Lung (tissue), 12 donors: ENCODE results near the gene PCDHGA5. TPM values are rescaled to one million over a fixed set of nuclear protein-coding genes. Genes with fewer than 3 reads are reported as not detected.

Experiments used
- ATAC-seq: fragments of 200-7000 bp; cut with Tn5 transposase; one replicate; pipeline ENCODE4 v1.9.1; 2020; ENCODE audit warnings: moderate number of reproducible peaks; ENCODE audit not compliant: insufficient read depth, low FRiP score
- DNase-seq, 3 donors: peaks; one replicate each; pipeline ENCODE4 v3.0.0-alpha.2; 2013 to 2017
- H3K27ac ChIP-seq, 2 donors: one replicate each; pipeline ENCODE4 v1.5.1; 2013; ENCODE audit warnings: mild to moderate bottlenecking in 2 of 2, moderate library complexity in 2 of 2, control low read depth in 1 of 2, inconsistent platforms in 1 of 2, low read depth in 1 of 2, low read length in 1 of 2
- H3K27me3 ChIP-seq, 3 donors: one replicate each; pipeline ENCODE4 v1.5.1; 2013; ENCODE audit warnings: low read length in 2 of 3; ENCODE audit not compliant: control insufficient read depth in 3 of 3, insufficient read depth in 3 of 3
- H3K36me3 ChIP-seq, 4 donors: one replicate each; pipeline ENCODE4 v1.5.1; 2013; ENCODE audit warnings: low read length in 4 of 4, mild to moderate bottlenecking in 1 of 4, moderate library complexity in 1 of 4; ENCODE audit not compliant: control insufficient read depth in 4 of 4, insufficient read depth in 4 of 4
- H3K4me1 ChIP-seq, 5 donors: one replicate each; pipeline ENCODE4 v1.5.1; 2013; ENCODE audit warnings: low read length in 5 of 5, mild to moderate bottlenecking in 2 of 5, moderate library complexity in 1 of 5; ENCODE audit not compliant: control insufficient read depth in 5 of 5, insufficient read depth in 5 of 5
- H3K4me3 ChIP-seq: one replicate; pipeline ENCODE4 v1.5.1; 2013; ENCODE audit warnings: mild to moderate bottlenecking, control low read depth, moderate library complexity
- H3K9ac ChIP-seq, 2 donors: one replicate each; pipeline ENCODE4 v1.5.1; 2013; ENCODE audit warnings: low read length in 2 of 2, control low read depth in 1 of 2; ENCODE audit not compliant: insufficient read depth in 1 of 2
- H3K9me3 ChIP-seq, 4 donors: one replicate each; pipeline ENCODE4 v1.5.1; 2013; ENCODE audit warnings: low read length in 3 of 4, mild to moderate bottlenecking in 1 of 4, moderate library complexity in 1 of 4; ENCODE audit not compliant: control insufficient read depth in 4 of 4, insufficient read depth in 3 of 4
- CTCF ChIP-seq: IDR thresholded peaks from 2 replicates; pipeline ENCODE4 v1.5.1; 2012; ENCODE audit warnings: mild to moderate bottlenecking; ENCODE audit errors: control extremely low read depth, extremely low read depth
- WGBS, 2 donors: extraction: QIAGEN DNeasy Blood & Tissue Kit; methylation state at CpG; one replicate each; pipeline ENCODE4 v1.1.7; 2013; 5-methylcytosine and 5-hydroxymethylcytosine counted together
- polyA plus RNA-seq, 2 donors: library from polyadenylated mRNA; stranded (reverse); fragments of 200-250 nt; gene quantifications; one replicate each; pipeline ENCODE4 v1.2.1, GENCODE V29; 2013
- total RNA-seq, 2 donors: library from RNA; depleted of rRNA in 1 of 2; stranded (reverse); fragments of >200 nt in 1 of 2; gene quantifications; one replicate each; pipeline ENCODE4 v1.2.1, GENCODE V29; 2014 to 2021
- donor health status: control.
- donor health status: control.
- donor health status: Bipolar disorder and iron deficiency.
- donor health status: healthy.
- donor health status: DM: yes; HTN: yes; CAD: no.

The PCDHGA5 gene
- total and polyA plus RNA-seq, 4 donors, result 0.31 to 9.3 (median 1.6) TPM

- Histone ChIP-seq H3K9me3 (peaks cover 3 to 40% (median 24%) of the 10 kb centered on the region in 4 donors), H3K9ac (no peak overlapping the region), H3K27me3 (no peaks in the 10 kb centered on the region), H3K36me3 (peaks cover 0 to 5% (median 0%) of the 10 kb centered on the region in 4 donors), H3K4me3 (no peak overlapping the region), H3K27ac (no peak overlapping the region), H3K4me1 (peaks cover 0 to 3% (median 0%) of the 10 kb centered on the region in 5 donors)
- DNase-seq, result no peak
- no peak for ATAC-seq
- 23 to 30% methylated on average over 15 of the region's 15 CpGs for WGBS, 2 donors
- TF ChIP-seq CTCF, result no peak
Measured at GRCh38 chr5:141398608-141399007, 34.6 kb downstream of the PCDHGA5 start.

DNA sequence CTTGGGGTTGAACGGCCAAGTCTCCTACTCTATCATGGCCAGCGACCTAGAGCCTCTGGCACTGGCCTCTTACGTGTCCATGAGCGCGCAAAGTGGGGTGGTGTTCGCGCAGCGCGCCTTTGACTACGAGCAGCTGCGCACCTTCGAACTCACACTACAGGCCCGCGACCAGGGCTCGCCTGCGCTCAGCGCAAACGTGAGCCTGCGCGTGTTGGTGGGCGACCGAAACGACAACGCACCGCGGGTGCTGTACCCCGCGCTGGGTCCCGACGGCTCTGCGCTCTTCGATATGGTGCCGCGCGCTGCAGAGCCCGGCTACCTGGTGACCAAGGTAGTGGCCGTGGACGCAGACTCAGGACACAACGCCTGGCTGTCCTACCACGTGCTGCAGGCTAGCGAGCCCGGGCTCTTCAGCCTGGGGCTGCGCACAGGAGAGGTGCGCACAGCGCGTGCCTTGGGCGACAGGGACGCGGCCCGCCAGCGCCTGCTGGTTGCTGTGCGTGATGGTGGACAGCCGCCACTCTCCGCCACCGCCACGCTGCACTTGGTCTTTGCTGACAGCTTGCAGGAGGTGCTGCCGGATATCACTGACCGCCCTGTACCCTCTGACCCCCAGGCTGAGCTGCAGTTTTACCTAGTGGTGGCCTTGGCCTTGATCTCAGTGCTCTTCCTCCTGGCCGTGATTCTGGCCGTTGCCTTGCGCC is 35.7 kb downstream of the PCDHGA5 start:
- no peaks in the 10 kb centered on the region for H3K27me3 ChIP-seq
- no peak overlapping the region for H3K27ac ChIP-seq
- H3K36me3 ChIP-seq, result peaks cover 0 to 3% (median 0%) of the 10 kb centered on the region in 4 donors
- peaks cover 3 to 40% (median 24%) of the 10 kb centered on the region in 4 donors for H3K9me3 ChIP-seq
- ATAC-seq (no peak), DNase-seq (no peak)
- no peak for TF ChIP-seq CTCF
- H3K4me3 ChIP-seq, result no peak overlapping the region
- WGBS, 2 donors, result 24 to 25% methylated on average over 61 of the region's 61 CpGs
- H3K9ac ChIP-seq, result no peak overlapping the region
- H3K4me1 ChIP-seq, result peaks cover 0 to 3% (median 0%) of the 10 kb centered on the region in 5 donors

DNA sequence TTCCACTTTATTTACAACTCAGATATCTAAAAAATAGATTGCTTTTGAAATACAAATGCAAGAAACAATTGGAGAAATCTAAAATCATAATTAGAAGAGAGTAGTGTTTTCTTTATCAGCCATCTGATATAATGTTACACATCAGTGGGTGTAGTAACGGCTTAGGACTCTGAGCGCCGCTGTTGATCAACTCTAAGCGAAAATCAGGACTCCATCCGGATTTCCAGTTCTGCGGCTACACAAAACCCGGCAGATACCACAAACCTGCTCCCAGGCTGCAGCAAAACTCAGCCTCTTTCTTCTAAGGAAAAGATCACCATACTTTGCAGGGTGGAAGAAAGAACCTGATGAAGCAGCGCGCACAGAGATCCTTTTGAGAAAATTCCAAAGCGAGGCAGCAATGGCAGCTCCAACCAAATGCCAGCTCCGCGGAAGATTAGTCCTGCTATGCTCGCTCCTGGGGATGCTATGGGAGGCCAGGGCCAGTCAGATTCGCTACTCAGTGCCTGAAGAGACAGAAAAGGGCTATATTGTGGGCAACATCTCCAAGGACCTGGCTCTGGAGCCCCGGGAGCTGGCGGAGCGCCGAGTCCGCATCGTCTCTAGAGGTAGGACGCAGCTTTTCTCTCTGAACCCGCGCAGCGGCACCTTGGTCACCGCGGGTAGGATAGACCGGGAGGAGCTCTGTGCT is 38.7 kb downstream of the PCDHGA5 start, which contains the start of gene PCDHGA9:
PCDHGA9 (plus strand) TSS at position 226 of the 691 bp plus-strand sequence; CDS start at position 401, 175 bp downstream.
- peaks cover 3 to 47% (median 24%) of the 10 kb centered on the region in 4 donors for H3K9me3 ChIP-seq
- no peaks in the 10 kb centered on the region for H3K27me3 ChIP-seq
- TF ChIP-seq CTCF, result no peak
- peaks cover 0 to 4% (median 0%) of the 10 kb centered on the region in 5 donors for H3K4me1 ChIP-seq
- no peak for ATAC-seq
- H3K4me3 ChIP-seq, result peak within 1 kb of the TSS; percentile 3
- DNase-seq, result peak; percentile 37 to 45 (median 43)
- 17 to 19% methylated on average over 27 of the region's 27 CpGs for WGBS, 2 donors
- peak within 1 kb of the TSS in 1 of 2 donors; percentile 1 for H3K9ac ChIP-seq
- peaks cover 0 to 5% (median 0%) of the 10 kb centered on the region in 4 donors for H3K36me3 ChIP-seq
- no peak within 1 kb of the TSS for H3K27ac ChIP-seq
